HG03432 (cell line): ENCODE measurements around the gene ANKRD50.

Experiments used
- ATAC-seq: cut with Tn5 transposase; IDR thresholded peaks from one replicate; pipeline ENCODE4 v1.9.1; 2021; ENCODE audit warnings: mild to moderate bottlenecking, moderate library complexity; ENCODE audit not compliant: unreplicated experiment

Gene ANKRD50

DNA sequence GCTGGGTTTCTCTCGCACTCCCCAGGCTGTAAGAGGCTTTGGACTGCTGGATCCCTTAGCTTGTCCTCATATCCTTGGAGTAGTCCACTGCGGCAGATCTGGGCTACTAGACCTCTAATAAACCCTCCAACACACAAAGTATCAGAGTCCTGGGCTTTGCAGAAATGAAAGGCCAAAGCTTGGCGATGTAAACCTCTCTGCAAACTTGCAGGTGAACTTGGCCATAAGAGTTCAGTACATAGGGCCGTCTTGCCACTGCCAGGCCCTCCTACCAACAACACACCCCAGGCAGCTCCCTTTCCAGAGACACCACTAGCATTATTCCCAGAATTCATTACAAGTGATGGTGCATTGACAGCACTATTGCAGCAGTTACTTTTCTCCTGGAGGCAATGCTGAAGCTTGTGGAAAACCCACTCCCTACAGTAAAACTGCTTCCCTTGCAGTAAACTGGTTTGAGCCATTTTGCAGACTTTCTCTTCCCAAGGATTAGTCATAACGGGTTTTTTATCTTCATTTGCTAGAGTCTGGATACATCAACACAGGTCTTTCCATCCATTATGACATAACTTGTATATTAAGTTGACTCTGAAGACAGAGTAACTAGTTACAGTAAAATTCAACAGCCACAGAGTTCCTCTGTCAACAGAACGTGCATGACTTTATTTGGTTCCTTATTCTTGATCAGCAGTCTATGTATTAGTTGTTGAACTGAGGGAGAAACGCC, 2.4 kb downstream of the ANKRD50 start:
- ATAC-seq: no peak

DNA sequence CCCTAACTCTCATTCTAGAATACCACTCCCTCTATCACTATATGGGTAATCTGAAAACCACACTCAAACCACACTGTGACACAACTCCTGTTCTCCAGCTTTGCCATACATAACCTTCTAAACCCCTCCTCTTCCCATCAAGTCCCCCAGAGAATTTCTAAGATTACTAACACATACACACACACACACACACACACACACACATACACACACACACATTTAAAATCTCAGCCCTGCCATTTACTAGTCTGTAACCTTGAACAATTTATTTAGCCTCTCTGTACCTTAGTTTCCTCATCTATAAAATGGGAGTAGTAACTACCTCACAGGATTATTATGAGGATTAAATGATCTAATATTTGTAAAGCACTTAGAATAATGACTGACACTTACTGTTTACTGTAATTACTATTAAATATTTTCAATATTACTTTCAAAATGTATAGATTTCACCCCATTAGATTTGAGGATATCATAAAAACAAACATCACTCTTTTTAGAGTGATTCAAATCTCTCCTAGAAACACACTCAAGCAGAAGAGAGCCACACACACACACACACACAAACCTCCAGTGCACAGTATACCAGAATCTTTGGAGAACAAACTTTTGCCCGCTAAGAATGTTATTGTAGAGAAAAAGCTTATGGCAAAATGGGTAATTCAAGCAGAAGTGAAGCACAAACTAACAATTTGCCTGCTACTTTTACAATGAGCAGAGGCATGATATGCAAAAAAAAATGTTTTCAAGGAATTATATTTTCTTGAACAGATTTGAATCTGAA, 3.8 kb downstream of the ANKRD50 start:
- ATAC-seq: no peak

DNA sequence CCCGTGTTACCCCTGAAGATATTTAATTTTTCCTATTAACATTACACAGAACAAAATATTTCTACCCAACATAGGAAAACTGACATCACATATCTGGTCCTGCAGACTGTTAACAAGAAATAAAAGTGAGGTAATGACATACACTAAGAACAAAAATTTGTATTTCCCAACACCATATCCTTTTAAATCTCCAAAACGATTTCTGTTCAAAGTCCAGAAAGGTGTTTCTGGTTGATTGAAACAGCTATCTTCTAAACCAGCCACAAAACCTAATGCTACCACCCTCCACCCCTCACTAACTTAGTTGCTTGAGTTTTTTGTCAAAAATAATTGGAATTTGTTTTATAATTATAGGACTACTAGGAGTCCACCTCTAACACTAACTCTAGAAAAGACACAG, 7.1 kb downstream of the ANKRD50 start:
- no peak for ATAC-seq

DNA sequence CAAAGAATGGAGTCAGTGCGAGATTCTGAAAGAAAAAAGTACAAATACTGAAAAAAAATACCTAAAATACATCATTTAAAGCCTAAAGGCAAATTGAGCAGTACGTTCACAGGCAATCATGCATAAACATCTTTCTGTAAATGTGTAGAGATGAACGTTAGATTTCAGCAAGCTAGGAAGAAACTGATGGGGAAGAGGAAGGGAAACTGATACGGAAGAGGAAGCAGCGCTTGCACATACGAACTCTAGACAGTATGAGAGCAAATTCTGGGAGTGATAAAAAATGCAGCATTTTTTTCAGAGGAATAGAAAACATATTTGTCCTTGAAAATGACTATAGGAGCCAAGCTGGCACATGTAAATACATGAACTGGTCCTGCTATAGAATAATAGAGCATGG, 9.4 kb downstream of the ANKRD50 start:
- peak; percentile 53 for ATAC-seq

DNA sequence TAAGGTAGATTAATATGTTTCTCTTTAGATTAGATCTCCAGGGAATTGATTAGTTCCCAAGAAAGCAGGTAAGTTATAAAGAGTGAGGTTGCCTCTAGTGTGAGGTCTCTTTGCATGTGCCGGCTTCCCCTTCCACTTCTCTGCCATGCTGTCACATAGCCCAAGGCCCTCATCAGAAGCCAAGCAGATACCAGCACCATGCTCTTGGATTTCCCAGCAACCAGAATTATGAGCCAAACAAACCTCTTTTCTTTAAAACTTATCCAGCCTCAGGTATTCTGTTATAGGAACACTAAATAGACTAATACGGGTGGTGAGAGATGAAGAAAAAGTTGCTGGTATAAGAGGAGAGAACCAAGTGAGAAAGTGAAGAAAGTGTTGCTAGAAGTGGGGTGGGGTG, 15.1 kb downstream of the ANKRD50 start:
- no peak for ATAC-seq

DNA sequence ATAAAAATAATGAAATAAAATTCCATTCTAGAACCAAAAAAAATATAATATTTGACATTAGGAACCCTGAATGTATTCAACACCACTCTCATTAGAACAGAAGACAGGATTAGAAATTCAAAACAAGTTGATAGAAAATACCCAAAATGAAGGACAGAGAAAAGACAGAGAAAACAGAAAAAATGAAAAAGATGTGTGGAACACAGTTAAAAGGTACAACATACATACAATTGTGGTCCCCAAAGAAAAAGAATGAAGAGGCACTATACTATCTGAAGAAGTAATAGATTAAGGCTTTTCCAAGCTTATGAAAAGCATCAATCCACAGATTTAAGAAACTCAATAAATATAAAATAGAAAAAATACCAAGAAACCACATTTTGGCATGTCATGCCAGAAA, 16.4 kb downstream of the ANKRD50 start:
- no peak for ATAC-seq

DNA sequence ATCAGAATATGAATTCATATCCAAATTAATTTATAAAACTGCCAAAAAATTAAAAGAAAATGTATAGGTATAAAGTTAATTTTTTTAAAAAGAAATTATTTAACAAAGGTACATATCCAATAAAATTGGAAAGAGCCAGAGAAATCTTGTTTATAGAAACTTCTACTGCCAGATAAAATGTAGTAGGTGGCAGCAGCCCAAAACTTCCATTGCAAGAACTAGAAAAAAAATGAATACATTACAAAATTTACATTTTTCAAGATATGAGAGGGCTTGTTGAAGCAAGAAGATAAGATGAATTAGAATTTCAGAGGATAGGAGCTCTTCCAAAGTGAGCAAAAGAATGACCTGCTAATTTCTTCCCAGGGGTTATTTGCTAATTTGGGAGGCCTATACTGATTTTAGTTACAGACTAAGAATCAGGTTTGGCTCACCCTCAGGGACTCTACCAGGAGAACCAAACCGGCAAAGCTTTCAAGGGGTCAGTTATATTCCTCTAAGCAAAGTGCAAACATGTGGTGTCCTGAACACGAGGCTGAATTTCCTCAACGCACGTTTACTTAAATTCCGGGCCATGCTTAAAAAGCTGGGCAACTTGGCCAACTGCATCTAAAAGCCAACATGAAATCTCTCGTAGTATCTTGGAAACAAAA, 17.5 kb downstream of the ANKRD50 start:
- no peak for ATAC-seq

DNA sequence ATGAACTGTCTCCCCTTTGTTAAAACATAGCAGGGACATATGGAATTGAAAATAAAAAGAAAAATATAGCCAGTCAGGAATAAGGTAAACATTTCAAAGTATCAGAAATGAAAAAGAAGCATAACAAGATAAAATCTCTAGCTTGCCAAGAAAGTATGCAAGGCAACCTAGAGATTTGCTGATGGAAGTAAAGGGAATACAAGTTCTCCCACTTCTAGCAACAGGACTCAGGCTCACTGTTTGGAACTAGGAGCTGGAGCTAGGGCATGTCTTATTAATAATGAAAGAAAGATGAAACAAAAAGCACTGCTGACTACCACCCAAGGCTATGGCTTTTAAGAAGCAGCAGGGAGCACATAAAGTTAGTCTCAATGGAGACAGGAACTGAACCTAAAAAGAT, 18.2 kb downstream of the ANKRD50 start:
- no peak for ATAC-seq

DNA sequence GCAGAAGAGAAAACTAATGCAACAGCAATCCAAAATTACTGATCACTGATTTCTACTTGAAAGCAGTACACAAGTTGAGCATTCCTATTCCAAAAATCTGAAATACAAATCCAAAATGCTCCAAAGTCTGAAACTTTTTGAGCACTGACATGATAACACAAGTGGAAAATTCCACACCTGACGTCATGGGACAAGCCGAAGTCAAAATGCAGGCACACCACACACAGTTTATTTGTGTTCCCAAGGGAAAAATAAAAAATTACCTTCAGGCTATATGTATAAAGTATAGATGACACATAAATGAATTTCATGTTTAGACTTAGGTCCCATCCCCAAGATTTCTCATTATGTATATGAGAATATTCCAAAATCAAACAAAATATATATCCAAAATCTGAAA, 20.7 kb downstream of the ANKRD50 start:
- no peak for ATAC-seq

DNA sequence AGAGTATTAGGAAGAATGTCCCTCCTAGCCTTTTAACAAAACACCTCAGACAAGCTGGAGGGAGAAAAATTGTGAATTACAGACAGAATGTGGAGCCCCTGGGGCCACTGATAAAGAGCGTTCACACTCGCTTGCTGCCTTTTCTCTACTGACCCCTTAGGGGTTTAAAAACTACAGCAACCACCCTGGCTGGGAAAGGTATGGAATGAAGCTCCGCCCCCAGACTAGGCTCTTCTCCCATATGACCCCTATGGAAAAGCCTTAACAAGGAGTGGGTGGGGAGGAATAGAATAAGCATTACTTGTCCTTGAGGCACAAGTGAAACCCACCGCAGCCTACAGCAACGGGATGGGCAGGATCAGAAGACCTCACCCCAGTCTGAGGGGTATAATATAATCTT, 26.3 kb downstream of the ANKRD50 start:
- no peak for ATAC-seq

DNA sequence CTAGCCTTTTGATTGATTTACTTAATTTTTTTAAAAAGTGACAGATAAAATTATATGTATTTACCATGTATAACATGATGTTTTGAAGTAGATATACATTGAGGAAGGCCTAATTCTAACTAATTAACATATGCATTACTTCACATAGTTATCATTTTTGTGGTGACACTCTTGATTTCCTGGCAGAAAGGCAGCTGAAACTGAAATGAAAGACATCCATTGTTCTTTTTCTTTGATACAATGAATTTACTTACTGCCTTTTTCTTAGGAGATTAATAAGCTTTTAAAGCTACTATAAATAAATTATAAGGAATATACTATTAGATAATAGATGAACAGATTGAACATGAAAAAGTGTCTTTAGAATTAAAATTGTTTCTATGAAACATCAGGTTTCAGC, 26.7 kb downstream of the ANKRD50 start:
- no peak for ATAC-seq

DNA sequence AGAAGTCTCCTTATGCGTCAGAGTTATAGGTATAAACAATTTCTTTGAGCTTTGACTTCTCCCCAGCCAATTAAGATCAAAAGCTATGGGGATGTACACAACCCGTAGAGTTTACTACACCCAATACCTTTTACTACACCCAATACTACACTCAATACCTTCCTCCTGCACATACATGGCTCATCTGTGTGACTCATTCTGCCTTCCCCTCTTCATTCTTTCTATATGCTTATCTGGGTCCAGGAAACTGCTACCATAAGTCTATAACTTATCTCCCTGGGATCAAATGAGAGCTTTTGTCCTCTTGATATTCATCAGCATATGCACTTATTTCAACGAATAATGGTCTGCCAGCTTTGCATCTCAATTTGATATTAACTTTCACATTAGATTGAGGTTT, 28.2 kb downstream of the ANKRD50 start:
- ATAC-seq: no peak

DNA sequence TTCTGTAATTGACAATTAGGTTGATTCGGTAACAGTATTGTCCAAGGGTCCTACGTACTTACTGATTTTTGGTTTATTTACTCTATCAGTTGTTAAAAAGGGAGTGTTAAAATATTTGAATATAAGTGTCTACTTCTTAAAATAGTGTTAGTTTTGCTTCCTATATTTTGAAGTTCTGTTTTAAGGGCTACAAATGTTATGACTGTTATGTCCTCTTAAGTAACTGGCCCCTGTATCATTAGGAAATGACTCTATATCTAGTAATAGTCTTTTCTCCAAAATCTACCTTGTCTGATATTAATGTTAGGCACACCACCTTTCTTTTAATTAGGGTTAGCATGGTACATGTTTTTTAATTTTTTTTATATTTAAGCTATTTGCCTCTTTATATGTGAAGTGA, 30.1 kb downstream of the ANKRD50 start:
- no peak for ATAC-seq

DNA sequence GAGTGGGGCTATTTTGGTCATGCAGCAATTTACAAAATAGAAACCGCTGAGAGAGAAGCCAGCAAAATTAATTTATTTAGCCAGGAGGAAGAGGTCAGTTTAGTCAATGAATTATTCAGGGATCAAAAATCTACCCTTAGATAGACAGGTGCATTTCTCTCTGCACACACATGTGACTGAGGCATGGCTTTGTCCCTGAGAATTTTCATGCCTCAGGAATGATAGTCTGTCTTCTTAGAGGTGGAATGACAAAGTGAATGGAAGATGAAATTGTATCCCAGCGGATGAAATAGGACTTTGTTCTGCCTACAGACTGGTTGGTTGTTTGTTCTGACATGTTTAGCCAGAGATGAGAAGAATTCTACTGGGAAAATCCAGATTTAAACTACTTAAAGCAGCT, 46.0 kb downstream of the ANKRD50 start:
- no peak for ATAC-seq

DNA sequence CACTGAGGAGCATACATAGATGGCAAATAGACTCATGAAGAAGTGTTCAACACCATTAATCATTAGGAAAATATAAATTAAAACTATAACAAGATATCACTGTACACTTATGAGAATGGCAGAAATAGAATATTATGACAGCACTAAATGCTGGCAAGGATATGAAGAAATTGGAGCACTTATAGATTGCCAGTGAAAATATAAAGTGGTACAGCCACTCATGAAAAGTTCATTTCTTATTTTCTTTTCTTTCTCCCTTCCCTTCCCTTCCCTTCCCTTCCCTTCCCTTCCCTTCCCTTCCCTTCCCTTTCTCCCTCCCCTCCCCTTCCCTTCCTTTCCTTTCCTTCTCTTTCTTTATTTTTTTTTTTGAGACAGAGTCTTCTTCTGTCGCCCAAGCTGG, 53.7 kb downstream of the ANKRD50 start:
- ATAC-seq: no peak

DNA sequence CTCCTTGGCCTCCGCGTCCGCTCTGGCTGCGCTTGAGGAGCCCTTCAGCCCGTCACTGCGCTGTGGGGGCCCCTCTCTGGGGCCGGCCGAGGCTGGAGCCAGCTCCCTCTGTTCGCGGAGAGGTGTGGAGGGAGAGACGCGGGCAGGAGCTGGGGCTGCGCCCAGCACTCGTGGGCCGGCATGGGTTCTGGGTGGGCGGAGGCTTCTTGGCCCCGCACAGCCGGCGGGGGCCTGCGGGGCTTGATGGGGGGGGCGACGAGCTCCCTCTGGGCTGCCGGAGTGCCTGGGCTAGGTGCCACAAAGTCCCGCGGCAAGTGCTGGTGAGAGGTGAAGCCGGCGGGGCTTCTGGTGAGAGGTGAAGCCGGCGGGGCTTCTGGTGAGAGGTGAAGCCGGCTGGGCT, 61.9 kb downstream of the ANKRD50 start:
- no peak for ATAC-seq

DNA sequence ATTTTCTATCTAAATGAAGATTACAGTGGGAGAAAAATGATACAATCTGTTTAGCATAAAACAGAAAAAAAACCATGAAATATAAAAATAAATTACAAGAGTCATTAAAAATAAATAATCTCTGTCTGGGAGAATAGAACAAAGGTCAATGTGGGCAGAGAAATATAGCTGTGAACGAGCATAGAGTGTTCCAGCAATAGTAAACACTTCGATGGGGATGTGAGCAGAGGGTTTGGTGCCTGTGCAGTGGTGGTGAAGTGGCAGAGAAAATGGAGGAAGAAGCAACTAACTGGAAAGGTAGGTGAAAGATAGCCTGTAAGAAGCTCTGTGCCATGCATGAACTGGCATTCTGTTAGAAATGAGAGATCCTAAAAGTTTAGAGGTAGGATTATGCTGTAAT, 64.9 kb downstream of the ANKRD50 start:
- no peak for ATAC-seq

DNA sequence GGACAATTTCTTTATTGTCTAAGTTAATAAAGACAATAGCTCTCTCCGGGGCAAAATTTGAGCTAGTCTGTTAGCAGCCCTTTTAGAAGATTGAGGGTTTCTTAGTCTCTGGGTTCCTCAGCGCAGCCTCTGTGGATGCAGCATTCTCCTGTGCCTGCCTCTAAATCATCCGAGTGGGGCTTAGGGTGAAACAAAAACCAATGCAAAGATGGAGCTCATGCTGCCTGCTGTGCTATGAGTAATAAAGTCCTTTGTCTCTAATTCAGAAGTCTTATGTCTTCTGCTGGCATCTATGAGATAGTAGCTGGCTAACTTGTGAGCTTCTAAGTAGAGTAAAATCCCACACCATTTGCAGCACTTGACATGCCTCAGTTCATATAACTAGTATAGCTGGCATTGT, 67.9 kb downstream of the ANKRD50 start:
- no peak for ATAC-seq

DNA sequence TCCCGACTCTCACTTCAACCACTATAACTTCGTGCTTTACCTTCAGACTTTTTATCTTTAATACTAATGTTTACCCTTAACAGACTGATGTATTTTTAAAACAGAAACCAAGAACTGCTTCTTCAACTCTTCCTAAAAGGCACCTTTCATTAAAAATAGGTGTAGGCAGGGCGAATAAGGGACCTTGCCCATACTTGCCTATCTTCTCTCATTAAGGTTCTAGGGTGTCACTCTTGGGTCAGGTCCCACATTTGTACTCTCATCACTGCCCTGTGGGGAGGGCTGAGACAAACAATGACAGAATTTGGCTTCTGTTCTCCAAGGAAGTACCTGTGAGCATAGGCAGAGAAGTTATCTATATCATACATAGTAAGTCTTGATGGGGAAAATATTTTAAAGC, 69.7 kb downstream of the ANKRD50 start:
- no peak for ATAC-seq

DNA sequence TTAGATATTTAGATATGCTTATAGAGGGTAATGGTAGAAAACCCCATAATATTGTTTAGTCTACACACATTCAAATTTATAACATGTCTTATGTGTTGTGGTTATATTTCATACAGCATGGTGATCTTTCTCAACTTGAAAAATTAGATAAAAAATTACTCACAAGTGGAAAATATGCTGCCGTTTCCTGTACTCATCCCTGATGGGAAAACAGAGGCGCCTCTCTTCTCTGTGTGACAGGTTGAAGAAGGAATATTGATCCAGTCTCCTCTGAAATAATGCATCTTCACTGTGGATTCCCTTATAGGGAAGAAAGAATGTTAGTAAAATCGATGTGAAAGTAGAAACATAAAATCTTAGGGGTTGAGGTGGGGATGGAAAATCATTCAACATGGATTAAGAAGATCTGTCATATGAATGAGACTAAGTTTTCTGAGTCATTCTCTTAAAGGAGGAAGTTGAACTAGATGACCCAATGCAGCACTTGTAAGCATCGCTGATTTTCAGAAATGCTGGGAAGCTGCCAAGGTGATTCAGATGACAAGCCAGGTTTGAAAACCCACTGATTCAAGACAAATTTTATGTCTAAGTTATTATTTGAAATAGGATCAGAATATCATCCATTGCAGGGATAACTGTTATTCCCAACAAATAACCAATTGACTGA, 70.7 kb downstream of the ANKRD50 start:
- peak; percentile 80 for ATAC-seq

DNA sequence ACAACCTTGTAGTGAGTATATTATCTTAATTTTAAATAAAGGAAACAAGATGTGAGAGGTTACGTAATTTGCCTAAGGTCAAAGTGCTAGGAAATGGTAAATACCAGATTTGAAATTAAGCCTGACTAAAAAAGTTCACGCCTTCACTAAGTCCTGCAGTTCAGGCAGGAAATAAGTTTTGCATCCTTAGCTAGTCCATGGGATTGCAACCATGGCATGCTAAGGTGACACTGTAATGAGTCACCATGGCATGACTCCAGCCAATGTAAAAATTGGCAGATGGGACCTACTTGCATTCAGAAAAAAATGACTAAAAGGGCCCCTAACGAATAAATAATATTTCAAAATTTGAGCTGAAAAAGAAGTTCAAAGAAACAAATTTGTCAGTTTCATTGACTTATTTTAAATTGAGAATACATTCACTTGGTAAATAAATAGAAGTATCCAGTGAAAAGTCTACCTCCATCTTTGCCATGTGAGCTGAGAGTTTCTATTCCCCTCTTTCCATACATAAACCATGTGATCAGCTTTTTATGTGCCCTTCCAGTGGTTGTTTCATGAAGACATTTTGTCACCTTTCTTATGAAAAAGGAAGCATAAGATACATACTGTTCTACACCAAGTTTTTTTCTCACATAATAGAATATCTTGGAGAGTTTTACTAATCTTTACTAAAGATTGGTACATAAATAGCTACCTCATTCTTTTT, 72.4 kb downstream of the ANKRD50 start:
- no peak for ATAC-seq
